ENCODE data around the gene DLGAP1.

- TF ChIP-seq EZH2 (IDR thresholded peaks at IDR 0.05; ENCODE audit: insufficient read depth, poor library complexity, severe bottlenecking) (no peak), EZH2phosphoT487 (IDR thresholded peaks at IDR 0.05; ENCODE audit: insufficient read depth, low read depth) (no peak)
These were observed 602.8 kb downstream of the DLGAP1 start for GRCh38 chr18:3852321-3852720.
